IMR-90 (cell line): ENCODE results near the gene FER.

ENCODE experiments used
- CHD1 ChIP-seq: IDR thresholded peaks from 2 replicates; pipeline ENCODE4 v1.6.1; 2012; ENCODE audit warnings: low read depth, low read length, improper control_type of control experiment
- POLR2A ChIP-seq: IDR thresholded peaks from 2 replicates; pipeline ENCODE4 v1.6.1; 2012; ENCODE audit warnings: mild to moderate bottlenecking, low read depth, low read length
- TF ChIP-seq, protein P1 (sequence below): conservative IDR thresholded peaks from 2 replicates; pipeline ENCODE4 v1.5.1; 2012; ENCODE audit warnings: mild to moderate bottlenecking, low read depth, low read length, improper control_type of control experiment

DNA sequence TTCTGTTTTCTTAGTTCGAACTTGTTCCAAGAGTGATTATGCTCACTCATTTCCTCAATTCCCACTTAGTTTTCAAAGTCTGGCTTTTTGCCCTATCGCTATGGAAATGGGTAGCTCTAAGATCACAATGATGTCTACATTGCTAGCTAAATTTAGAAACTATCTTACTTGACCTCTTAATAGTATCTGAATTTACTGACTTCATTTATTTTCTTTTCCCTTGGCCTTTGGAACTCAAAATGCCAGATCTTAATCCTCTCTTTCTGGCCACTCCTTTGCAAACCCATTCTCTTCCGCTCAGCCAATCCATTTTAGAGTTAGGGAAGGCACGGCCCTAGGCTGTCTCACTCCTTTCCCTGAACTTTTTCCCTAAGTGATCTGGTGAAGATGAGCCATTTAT is 137.0 kb downstream of the FER start:
- TF ChIP-seq, protein P1, sequence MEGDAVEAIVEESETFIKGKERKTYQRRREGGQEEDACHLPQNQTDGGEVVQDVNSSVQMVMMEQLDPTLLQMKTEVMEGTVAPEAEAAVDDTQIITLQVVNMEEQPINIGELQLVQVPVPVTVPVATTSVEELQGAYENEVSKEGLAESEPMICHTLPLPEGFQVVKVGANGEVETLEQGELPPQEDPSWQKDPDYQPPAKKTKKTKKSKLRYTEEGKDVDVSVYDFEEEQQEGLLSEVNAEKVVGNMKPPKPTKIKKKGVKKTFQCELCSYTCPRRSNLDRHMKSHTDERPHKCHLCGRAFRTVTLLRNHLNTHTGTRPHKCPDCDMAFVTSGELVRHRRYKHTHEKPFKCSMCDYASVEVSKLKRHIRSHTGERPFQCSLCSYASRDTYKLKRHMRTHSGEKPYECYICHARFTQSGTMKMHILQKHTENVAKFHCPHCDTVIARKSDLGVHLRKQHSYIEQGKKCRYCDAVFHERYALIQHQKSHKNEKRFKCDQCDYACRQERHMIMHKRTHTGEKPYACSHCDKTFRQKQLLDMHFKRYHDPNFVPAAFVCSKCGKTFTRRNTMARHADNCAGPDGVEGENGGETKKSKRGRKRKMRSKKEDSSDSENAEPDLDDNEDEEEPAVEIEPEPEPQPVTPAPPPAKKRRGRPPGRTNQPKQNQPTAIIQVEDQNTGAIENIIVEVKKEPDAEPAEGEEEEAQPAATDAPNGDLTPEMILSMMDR = no peak
- TF ChIP-seq POLR2A (no peak), CHD1 (no peak)
